ENCODE results near the gene R3HDM1.

- no peak for TF ChIP-seq CTCF (IDR thresholded peaks at IDR 0.05)
- no peak for TF ChIP-seq POLR2A (IDR thresholded peaks at IDR 0.05)
- TF ChIP-seq POLR2AphosphoS5 (IDR thresholded peaks at IDR 0.05), result no peak
- TF ChIP-seq EP300 (IDR thresholded peaks at IDR 0.05; ENCODE audit: low read depth), result no peak
These were observed 242.0 kb downstream of the R3HDM1 start for GRCh38 chr2:135773319-135773718.
